MM.1S (cell line): ENCODE data around the gene PRPS2.

Experiments
- DNase-seq: peaks from one replicate; pipeline ENCODE4 v3.0.0-alpha.2; 2015
- H2AFZ ChIP-seq: fragments of 300-600 bp; sonication (generic); 2 replicates; pipeline ENCODE4 v1.6.0; 2016; ENCODE audit warnings: antibody characterized with exemption, low read length
- H3F3A ChIP-seq: fragments of 300-600 bp; sonication (generic); 2 replicates; pipeline ENCODE4 v1.6.1; 2016; ENCODE audit warnings: mild to moderate bottlenecking, antibody characterized with exemption, low read length, moderate library complexity, mixed read lengths; ENCODE audit not compliant: insufficient read depth
- H3K27ac ChIP-seq: fragments of 300-600 bp; sonication (generic); 2 replicates; pipeline ENCODE4 v1.5.1; 2016; ENCODE audit warnings: mild to moderate bottlenecking, low read length
- H3K27me3 ChIP-seq: fragments of 300-600 bp; sonication (generic); replicated peaks from 2 replicates; pipeline ENCODE4 v1.6.0; 2016; ENCODE audit warnings: low read length; ENCODE audit not compliant: insufficient read depth
- H3K36me3 ChIP-seq: fragments of 300-600 bp; sonication (generic); replicated peaks from 2 replicates; pipeline ENCODE4 v1.6.1; 2016; ENCODE audit warnings: mild to moderate bottlenecking, low read length, mixed read lengths; ENCODE audit not compliant: insufficient read depth
- H3K4me1 ChIP-seq: fragments of 300-600 bp; sonication (generic); 2 replicates; pipeline ENCODE4 v1.6.1; 2016; ENCODE audit warnings: low read length, mixed read lengths
- H3K4me2 ChIP-seq: fragments of 300-600 bp; sonication (generic); 2 replicates; pipeline ENCODE4 v1.6.0; 2016; ENCODE audit warnings: low read depth, low read length
- H3K4me3 ChIP-seq: fragments of 300-600 bp; sonication (generic); 2 replicates; pipeline ENCODE4 v1.5.1; 2016; ENCODE audit warnings: low read length, mixed read lengths
- H3K79me2 ChIP-seq: fragments of 300-600 bp; sonication (generic); 2 replicates; pipeline ENCODE4 v1.6.1; 2016; ENCODE audit warnings: mixed run types, low read length, mixed read lengths
- H3K9ac ChIP-seq: fragments of 300-600 bp; sonication (generic); 2 replicates; pipeline ENCODE4 v1.6.1; 2016; ENCODE audit warnings: low read length, mixed read lengths
- H3K9me2 ChIP-seq: fragments of 300-600 bp; sonication (generic); replicated peaks from 2 replicates; pipeline ENCODE4 v1.6.1; 2016; ENCODE audit warnings: mild to moderate bottlenecking, low read length, mixed read lengths; ENCODE audit not compliant: insufficient read depth
- H3K9me3 ChIP-seq: fragments of 300-600 bp; sonication (generic); replicated peaks from 2 replicates; pipeline ENCODE4 v1.6.1; 2016; ENCODE audit warnings: mild to moderate bottlenecking, low read length, mixed read lengths; ENCODE audit not compliant: insufficient read depth
- H4K20me1 ChIP-seq: fragments of 300-600 bp; sonication (generic); 2 replicates; pipeline ENCODE4 v1.6.1; 2016; ENCODE audit warnings: mild to moderate bottlenecking, low read length, moderate library complexity, mixed read lengths; ENCODE audit not compliant: insufficient read depth
- CTCF ChIP-seq: fragments of 300-600 bp; sonication (generic); IDR thresholded peaks from 2 replicates; pipeline ENCODE4 v1.5.1; 2016; ENCODE audit warnings: antibody characterized with exemption, low read length, mixed read lengths
- EZH2 ChIP-seq: fragments of 300-600 bp; sonication (generic); optimal IDR thresholded peaks from 2 replicates; pipeline ENCODE3; 2017; ENCODE audit warnings: low read depth, mild to moderate bottlenecking, antibody characterized with exemption, low read length, mixed read lengths
- EZH2phosphoT487 ChIP-seq: fragments of 300-600 bp; sonication (generic); IDR thresholded peaks from 2 replicates; pipeline ENCODE4 v1.6.1; 2018; ENCODE audit warnings: antibody characterized with exemption, low read length

The PRPS2 gene

GRCh38 chrX:12872741-12873140, 81.5 kb downstream of the PRPS2 start:
- DNase-seq = no peak
- no peak overlapping the region for H3K9ac ChIP-seq
- TF ChIP-seq EZH2phosphoT487 = no peak
- TF ChIP-seq CTCF = no peak
- TF ChIP-seq EZH2 = no peak
- H3F3A ChIP-seq = peaks cover 13% of the 10 kb centered on the region
- no peaks in the 10 kb centered on the region for H3K9me2 ChIP-seq
- H3K36me3 ChIP-seq = no peaks in the 10 kb centered on the region
- H3K9me3 ChIP-seq = no peaks in the 10 kb centered on the region
- H4K20me1 ChIP-seq = no peaks in the 10 kb centered on the region
- H3K79me2 ChIP-seq = no peaks in the 10 kb centered on the region; the same call in 1 of the 2 replicates
- peaks cover 29% of the 10 kb centered on the region for H3K4me1 ChIP-seq
- H3K27me3 ChIP-seq = no peaks in the 10 kb centered on the region
- H3K4me2 ChIP-seq = no peak overlapping the region
- no peak overlapping the region for H3K27ac ChIP-seq
- H2AFZ ChIP-seq = no peak overlapping the region
- no peak overlapping the region for H3K4me3 ChIP-seq
